GM19239 (cell line): Measurements from ENCODE around the gene WWOX.

Experiments used
- DNase-seq: peaks from one replicate; pipeline ENCODE4 v3.0.0; 2011; ENCODE audit warnings: low spot score; ENCODE audit not compliant: insufficient read length
- FAIRE-seq: peaks from 2 replicates; lab custom pipeline; 2011; peaks lifted over from hg19 to GRCh38; lab: Jason Lieb, UNC

Gene WWOX

DNA sequence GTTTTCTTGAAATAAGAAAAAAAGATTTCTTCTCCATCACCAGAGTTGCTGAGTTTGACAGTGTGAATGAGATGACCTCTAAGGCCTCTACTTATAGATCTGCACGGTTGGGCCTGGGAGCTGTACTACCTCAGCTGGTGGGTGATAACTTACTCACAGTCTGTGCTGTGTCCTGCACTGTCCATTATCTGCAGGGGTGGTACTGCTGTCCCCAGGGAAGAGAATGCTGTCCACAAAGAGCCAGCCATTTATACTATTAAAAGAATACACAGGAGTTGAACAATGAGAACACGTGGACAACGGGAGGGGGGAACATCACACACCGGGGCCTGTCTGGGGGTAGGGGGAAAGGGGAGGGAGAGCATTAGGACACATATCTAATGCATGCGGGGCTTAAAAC lies 655.3 kb downstream of the WWOX start:
- FAIRE-seq (no peak), DNase-seq (no peak)

DNA sequence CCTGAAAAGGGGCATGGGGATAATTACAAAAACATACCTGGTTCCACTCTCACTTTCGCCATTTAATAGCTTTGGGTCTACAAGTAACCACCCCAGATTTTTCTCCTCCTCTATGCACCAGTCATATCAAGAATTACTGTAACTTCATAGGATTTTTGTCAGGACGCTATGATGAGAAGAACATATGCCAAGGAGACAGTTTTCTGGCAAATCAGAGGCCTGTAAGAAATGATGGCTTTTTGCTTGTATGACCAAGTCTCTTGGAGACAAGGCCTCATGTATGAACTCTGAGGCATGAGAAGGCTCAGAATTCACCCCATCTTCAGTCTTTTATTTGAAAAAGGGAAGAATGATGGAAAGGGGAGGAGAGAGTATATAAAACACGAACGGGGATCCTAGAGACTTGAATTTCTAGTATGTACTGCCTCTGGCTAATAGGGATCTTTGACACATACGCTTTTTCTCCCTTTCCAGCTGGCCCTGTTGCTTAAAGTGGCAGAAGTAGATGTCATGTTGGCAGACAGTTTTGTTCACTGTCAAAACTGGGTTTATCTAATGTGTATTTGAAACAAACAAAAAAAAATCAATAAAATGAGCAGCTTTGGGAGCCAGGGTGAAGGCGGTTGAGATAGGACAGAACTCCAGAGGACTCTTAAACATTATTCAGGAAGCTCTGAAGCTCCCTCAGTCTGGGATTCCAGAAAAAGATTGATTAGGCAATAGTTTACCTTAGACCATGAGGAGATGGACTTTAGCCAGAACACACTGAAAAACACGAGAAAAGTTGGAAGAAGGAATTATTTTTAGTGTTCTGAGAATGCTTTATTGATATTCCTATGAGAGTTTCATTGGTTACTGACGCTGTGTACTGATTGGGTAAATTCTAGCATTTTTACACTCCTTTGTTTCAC lies 656.6 kb downstream of the WWOX start:
- DNase-seq (no peak), FAIRE-seq (no peak)

- FAIRE-seq (no peak), DNase-seq (no peak)
Measured at GRCh38 chr16:78759596-78759995, 660.1 kb downstream of the WWOX start.

- FAIRE-seq (no peak), DNase-seq (no peak)
Measured at GRCh38 chr16:78760611-78761010, 661.2 kb downstream of the WWOX start.

DNA sequence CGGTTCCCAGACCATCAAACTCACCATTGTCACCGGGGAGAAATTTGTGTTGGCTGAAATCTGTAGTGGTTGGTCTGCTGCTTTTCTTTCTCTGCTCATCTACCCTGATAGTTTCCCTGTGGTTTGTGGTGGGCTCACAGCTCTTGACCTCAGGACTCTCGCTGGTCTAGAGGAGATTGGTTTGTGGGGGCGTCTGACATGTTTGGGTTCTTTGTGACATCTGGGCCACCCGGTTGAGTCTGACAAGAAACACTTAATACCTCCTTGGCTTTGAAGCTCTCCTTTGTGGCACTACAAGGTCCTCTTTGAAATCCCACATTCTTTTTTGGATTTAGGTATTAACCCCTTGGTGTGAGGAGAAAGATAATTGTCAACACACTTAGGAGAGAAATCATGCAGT lies 662.0 kb downstream of the WWOX start:
- no peak for DNase-seq
- FAIRE-seq, result peak; percentile 81

DNA sequence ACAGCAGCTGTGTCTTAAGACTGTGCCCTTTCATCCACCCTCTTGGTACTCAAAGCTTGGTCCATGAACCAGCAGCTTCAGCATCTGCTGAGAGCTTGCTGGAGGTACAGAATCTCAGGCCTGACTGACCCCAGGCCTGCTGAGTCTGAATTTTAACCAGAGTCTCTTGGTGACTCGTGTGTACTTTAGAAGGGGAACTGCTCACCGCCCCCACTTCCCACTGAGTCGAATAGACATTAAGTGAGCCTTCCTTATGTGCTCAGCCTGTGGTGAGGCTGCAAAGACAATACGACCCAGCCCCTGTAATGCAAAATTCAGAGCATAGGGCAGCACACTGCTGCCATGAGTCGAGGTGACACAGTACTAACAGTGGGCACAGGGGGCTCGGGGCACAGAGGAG lies 662.8 kb downstream of the WWOX start:
- FAIRE-seq, result no peak

GRCh38 chr16:78763821-78764440 lies 664.5 kb downstream of the WWOX start:
- FAIRE-seq, result no peak
- DNase-seq, result no peak

More for the DNA sequence above, 662.8 kb downstream of the WWOX start:
- no peak for DNase-seq

DNA sequence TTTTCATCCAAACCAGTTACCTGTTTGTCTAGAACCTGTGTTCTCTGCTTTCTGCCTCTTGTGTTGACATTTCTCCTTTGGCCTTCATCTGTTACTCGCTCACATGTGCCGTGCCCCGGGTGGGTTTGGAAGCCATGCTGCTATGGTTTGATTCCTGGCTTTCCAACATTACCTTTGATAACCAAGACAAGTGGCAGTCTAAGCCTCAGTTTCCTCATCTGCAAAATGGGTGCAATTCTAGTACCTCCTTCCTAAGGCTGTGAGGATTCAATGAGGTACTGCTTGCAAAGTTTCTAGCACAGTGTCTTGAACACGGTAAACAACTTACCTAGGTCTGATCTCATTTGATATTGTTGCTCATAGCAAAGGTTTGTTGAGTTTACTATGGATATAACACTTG lies 665.0 kb downstream of the WWOX start:
- no peak for DNase-seq
- no peak for FAIRE-seq

- no peak for DNase-seq
- no peak for FAIRE-seq
Measured at GRCh38 chr16:78768226-78768625, 668.8 kb downstream of the WWOX start.

DNA sequence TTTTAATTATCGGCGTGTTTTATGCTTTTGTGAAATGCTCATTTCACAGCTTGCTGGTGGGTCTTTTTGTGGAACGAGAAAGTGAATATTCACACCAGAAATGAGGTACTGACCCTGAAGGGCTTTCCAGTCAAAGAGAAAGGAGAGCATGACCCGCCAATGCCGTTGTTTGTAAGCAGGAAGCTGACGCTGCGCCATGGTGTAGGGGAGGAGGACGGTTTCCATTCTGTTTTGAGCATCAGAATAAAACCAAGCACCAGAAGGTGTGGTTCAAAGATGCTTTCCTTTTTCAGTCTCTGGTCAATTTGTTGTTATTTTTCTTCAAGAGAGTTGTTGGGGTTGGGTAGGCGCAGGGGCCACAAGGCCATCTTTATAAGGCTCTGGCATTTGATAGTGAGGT lies 669.3 kb downstream of the WWOX start:
- no peak for FAIRE-seq

GRCh38 chr16:78770353-78771091 lies 671.1 kb downstream of the WWOX start:
- FAIRE-seq (peak; percentile 47), DNase-seq (peak; percentile 60)

More for the DNA sequence above, 669.3 kb downstream of the WWOX start:
- DNase-seq, result no peak

DNA sequence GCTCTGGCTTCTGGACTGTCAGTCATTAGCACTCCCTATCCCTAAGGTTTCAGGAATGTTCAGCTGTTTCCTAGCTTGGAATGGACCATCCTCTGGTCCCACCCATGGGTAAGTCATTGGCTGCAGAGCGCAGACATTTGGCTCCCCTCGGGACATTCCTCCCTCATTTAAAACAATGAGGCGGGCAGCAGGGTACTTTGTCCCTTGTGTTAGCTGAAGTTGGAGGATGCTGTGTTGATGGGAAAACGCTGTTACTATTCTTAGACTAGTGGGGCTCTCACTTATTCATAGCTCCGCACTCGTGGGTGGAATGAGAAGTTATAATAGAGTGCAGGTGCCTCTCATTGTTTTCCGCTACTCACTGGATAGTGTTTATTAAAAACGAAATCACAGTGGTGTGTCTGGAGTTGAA lies 673.8 kb downstream of the WWOX start:
- FAIRE-seq, result no peak

DNA sequence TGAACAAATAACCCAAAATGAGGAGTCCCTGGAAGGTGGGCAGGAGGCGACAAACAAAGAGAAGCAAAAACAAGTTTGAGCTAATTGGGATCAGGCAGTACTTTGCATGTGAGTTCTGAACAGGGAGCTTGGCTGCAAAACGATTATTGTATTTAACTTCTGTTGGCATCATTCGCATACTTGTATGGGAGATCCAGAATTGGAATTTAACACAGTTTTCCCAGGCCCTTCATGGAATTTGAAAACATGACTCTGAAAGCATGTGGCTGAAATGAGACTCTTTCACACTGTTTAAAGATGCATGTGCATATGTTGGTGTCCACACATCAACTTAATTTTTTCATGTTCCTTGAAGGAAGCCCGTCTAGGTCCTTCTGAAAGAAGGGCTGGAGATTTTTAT lies 674.3 kb downstream of the WWOX start:
- FAIRE-seq (no peak), DNase-seq (no peak)

More for the DNA sequence above, 673.8 kb downstream of the WWOX start:
- no peak for DNase-seq

GRCh38 chr16:78775161-78775561 lies 675.7 kb downstream of the WWOX start:
- DNase-seq (no peak), FAIRE-seq (no peak)

GRCh38 chr16:78778101-78779004 lies 678.9 kb downstream of the WWOX start:
- DNase-seq (no peak), FAIRE-seq (no peak)

DNA sequence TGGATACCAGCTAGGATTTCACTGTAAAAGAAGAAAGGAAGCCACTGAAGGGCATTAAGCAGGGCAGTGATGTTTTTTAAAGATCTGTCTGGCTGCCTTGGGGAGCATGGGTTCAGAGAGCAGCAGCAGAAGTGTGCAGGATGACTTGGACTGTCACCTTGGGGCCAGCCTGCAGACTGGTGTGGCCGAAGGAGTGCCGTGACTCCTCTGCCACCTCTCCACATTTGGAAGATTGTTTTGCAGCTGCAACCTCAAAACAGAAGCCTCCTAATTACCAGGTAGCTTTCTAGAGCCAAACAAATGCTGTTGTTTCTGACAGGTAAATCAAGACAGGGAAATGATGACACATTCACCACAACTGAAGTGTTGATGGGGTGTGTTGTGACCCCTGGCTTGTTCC lies 681.4 kb downstream of the WWOX start:
- FAIRE-seq, result no peak
- DNase-seq, result no peak

DNA sequence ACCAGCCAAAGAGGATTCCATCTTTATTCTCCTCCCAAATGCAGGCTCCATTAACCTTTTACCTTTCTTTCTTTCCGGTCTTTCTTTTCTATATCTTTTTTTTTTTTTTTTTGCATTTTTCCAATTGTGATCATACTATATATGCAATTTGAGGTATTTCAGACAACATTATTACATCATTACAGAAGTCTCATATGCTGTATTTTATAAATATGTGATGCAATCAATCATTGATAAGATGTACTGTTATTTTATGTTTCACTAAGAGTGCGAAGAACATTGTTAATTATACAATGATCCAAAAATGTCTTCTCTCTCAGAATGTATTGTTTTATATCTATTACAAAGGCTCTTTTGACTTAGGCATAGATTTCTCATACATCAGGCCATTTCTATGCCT lies 683.1 kb downstream of the WWOX start:
- DNase-seq (no peak), FAIRE-seq (no peak)

- FAIRE-seq (no peak), DNase-seq (no peak)
Measured at GRCh38 chr16:78783570-78784079, 684.2 kb downstream of the WWOX start.

GRCh38 chr16:78784771-78785170 lies 685.3 kb downstream of the WWOX start:
- no peak for FAIRE-seq
- no peak for DNase-seq

GRCh38 chr16:78785218-78785617 lies 685.8 kb downstream of the WWOX start:
- DNase-seq, result no peak
- no peak for FAIRE-seq
